ENCODE data around the gene PDE8B. TPM values are rescaled to one million over a fixed set of nuclear protein-coding genes. Genes with fewer than 3 reads are reported as not detected.

The PDE8B gene
- total RNA-seq, 3 donors from 2014 or later = 4.9 to 57.1 (median 8.6) TPM

DNA sequence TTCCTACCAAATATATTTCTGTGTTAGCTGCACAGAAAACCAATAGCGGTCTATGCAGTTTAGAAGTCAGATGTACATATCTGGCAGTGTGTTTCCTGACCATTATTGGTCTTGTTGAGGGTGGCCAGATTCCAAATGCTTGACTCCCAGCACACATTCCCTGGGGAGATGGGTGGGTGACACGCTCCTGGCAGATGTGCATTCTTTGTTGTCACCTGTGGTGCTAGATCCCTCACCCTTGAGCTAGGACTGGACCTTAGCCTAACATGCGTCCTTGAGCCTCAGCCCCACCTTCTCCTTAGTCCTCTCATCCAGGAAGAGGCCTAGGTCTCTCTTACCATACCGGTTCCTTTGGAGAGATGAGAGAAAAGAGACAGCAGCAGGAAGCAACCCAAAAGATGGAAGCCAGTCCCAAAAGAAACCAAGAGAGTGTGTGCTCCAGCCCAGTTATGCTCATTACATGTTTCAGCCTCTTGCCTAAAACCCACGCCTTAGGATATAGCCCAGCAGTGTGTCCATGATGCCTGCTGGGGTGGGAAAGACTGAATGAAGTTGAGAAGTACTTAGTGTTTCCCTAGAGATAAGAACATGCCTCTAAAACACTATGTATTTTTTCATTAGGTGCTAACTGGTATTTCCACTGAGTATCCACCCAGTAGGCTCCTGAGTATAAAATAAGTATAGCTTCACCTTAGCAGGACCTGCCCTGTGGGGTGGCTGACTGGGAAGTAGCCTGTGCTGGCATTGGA lies 116.7 kb downstream of the PDE8B start:
- no peaks in the 10 kb centered on the region for H3K4me1 ChIP-seq
- no peaks in the 10 kb centered on the region for H3K9me3 ChIP-seq
- TF ChIP-seq, protein P1, sequence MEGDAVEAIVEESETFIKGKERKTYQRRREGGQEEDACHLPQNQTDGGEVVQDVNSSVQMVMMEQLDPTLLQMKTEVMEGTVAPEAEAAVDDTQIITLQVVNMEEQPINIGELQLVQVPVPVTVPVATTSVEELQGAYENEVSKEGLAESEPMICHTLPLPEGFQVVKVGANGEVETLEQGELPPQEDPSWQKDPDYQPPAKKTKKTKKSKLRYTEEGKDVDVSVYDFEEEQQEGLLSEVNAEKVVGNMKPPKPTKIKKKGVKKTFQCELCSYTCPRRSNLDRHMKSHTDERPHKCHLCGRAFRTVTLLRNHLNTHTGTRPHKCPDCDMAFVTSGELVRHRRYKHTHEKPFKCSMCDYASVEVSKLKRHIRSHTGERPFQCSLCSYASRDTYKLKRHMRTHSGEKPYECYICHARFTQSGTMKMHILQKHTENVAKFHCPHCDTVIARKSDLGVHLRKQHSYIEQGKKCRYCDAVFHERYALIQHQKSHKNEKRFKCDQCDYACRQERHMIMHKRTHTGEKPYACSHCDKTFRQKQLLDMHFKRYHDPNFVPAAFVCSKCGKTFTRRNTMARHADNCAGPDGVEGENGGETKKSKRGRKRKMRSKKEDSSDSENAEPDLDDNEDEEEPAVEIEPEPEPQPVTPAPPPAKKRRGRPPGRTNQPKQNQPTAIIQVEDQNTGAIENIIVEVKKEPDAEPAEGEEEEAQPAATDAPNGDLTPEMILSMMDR (IDR thresholded peaks at IDR 0.05) = no peak
- no peak for TF ChIP-seq POLR2A (IDR thresholded peaks at IDR 0.05)
- no peak for TF ChIP-seq POLR2AphosphoS5 (IDR thresholded peaks at IDR 0.05)
- no peaks in the 10 kb centered on the region for H3K36me3 ChIP-seq
- intact Hi-C loops (cut with DNase I; ENCODE audit: low total_unique reads) = no loop called here
- DNase-seq (ENCODE audit: low spot score in 2 of 2) = no peak
- no peak overlapping the region for H3K27ac ChIP-seq
- no peaks in the 10 kb centered on the region for H3K27me3 ChIP-seq
- H3K4me3 ChIP-seq = no peak overlapping the region

DNA sequence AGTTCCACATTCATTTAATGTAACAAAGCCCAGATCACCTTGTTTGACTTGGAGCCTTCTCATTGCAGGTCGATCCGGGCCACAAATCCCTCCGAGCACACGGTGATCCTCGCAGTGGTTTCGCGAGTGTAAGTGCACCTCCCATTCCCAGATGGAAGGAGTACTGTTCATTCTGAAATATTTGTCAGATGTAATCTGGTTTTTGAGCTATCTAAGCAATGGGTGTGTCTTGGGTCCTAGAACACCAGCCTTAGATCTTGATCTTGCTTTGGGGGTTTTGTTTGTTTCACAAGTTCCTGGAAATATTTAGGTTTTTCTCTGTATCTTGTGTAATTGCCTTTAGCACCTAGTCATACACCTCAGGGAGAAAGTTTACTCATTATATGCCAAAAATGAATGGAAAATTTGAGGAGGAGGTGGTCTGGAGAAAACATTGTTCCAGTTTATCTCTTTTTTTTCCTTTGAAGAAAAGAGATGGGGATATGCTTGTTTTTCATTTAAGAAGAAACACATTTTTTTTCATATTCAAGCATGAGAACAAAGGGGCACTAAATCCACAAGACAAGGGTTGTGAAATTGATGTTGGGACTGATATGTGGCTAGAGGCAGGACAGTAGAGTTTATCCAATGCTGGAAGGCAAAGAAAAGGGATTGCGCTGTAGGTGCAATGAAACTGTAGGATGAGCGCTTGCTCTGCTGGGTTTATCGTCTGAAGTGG lies 118.6 kb downstream of the PDE8B start:
- no peak overlapping the region for H3K27ac ChIP-seq
- no peak for DNase-seq (ENCODE audit: low spot score in 2 of 2)
- no peak overlapping the region for H3K4me3 ChIP-seq

DNA sequence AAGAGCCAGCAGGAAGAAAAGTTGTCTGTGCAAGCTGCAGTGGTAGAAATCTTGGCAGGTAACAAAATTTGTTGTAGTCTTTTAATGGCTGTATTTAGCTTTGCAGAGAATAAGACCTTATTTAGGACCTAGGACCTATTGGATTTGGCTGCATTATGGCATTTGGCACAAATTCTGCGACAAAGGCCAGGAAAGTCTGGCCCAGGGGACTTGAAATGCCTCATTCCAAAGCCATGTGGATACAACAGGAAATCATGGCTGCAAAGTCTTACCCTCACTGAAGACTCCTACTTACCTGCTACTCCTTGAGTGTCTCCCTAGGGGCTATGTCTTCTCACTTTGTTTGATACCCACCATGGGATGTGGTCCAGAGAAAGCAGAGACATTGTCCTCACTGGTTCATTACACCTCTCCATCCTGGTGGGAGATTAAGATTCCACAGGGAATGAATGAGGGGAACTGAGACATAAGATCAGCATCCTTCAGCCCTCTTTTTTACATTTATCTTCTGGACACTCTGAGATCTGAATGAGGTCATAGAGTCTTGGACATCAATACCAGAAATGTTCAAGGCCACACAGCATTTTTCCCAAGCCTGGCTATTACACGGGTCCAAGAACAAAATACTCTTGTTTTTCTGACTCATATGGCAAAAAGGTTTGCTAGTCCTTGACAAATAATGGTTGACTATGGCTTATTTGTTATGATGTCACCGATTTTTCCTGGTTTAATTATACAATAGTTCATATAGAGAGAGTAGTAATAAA lies 119.4 kb downstream of the PDE8B start:
- H3K9me3 ChIP-seq = no peaks in the 10 kb centered on the region
- H3K27ac ChIP-seq = no peak overlapping the region
- no peaks in the 10 kb centered on the region for H3K36me3 ChIP-seq
- no peak for DNase-seq (ENCODE audit: low spot score in 2 of 2)
- no peaks in the 10 kb centered on the region for H3K4me1 ChIP-seq
- intact Hi-C loops (cut with DNase I; ENCODE audit: low total_unique reads) = loop anchor here (10.0 kb wide), 1 partner anchor 735 kb away; no protein-coding TSS in a partner anchor
- TF ChIP-seq POLR2AphosphoS5 (IDR thresholded peaks at IDR 0.05) = no peak
- no peak for TF ChIP-seq POLR2A (IDR thresholded peaks at IDR 0.05)
- TF ChIP-seq, protein P1 (IDR thresholded peaks at IDR 0.05) = no peak
- no peak overlapping the region for H3K4me3 ChIP-seq
- no peaks in the 10 kb centered on the region for H3K27me3 ChIP-seq

More for the DNA sequence above, 118.6 kb downstream of the PDE8B start:
- Histone ChIP-seq H3K9me3 (no peaks in the 10 kb centered on the region), H3K4me1 (no peaks in the 10 kb centered on the region), H3K27me3 (no peaks in the 10 kb centered on the region), H3K36me3 (no peaks in the 10 kb centered on the region)
- intact Hi-C loops (cut with DNase I; ENCODE audit: low total_unique reads) = no loop called here
- TF ChIP-seq POLR2A (IDR thresholded peaks at IDR 0.05) = no peak
- TF ChIP-seq, protein P1 (IDR thresholded peaks at IDR 0.05) = no peak
- no peak for TF ChIP-seq POLR2AphosphoS5 (IDR thresholded peaks at IDR 0.05)

DNA sequence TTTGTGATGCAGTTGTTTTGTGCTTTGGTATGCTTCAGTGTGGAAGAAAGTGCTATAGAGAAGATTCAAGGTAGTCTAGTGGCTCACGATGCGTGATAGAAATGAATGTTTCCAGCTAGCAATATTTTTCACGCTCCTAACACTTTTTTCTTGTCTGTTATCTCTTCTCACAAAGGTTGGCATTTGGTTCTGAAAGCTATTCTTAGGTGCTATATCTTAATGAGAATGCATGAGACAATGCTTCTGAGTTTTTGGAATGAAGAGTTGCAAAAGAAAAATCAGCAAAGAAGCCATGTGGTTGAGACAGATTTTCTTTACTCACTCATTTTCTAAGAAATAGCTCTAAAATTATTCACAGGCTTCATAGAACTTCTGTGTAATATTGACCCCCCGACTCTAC lies 122.6 kb downstream of the PDE8B start:
- H3K36me3 ChIP-seq = no peaks in the 10 kb centered on the region
- no peak overlapping the region for H3K27ac ChIP-seq
- H3K4me1 ChIP-seq = no peaks in the 10 kb centered on the region
- intact Hi-C loops (cut with DNase I; ENCODE audit: low total_unique reads) = loop anchor here (10.0 kb wide), 1 partner anchor 738 kb away; no protein-coding TSS in a partner anchor
- TF ChIP-seq, protein P1 (IDR thresholded peaks at IDR 0.05) = no peak
- TF ChIP-seq POLR2A (IDR thresholded peaks at IDR 0.05) = no peak
- TF ChIP-seq POLR2AphosphoS5 (IDR thresholded peaks at IDR 0.05) = no peak
- H3K4me3 ChIP-seq = no peak overlapping the region
- no peaks in the 10 kb centered on the region for H3K27me3 ChIP-seq
- no peak for DNase-seq (ENCODE audit: low spot score in 2 of 2)
- H3K9me3 ChIP-seq = no peaks in the 10 kb centered on the region
